Measurements from ENCODE around the gene FGF9.

Gene FGF9

GRCh38 chr13:21736926-21737325 is 66.1 kb downstream of the FGF9 start:
- DNase-seq (ENCODE audit: low read depth): no peak
- TF ChIP-seq POLR2A (IDR thresholded peaks at IDR 0.05; ENCODE audit: extremely low read depth, insufficient read length) (no peak), MAX (IDR thresholded peaks at IDR 0.05; ENCODE audit: low read depth, low read length) (no peak), MYC (IDR thresholded peaks at IDR 0.05; ENCODE audit: low read depth, low read length) (no peak), CTCF (IDR thresholded peaks at IDR 0.05; ENCODE audit: low read depth, low read length) (no peak)
- no peak overlapping the region for H3K4me3 ChIP-seq (ENCODE audit: low read depth, low read length)

DNA sequence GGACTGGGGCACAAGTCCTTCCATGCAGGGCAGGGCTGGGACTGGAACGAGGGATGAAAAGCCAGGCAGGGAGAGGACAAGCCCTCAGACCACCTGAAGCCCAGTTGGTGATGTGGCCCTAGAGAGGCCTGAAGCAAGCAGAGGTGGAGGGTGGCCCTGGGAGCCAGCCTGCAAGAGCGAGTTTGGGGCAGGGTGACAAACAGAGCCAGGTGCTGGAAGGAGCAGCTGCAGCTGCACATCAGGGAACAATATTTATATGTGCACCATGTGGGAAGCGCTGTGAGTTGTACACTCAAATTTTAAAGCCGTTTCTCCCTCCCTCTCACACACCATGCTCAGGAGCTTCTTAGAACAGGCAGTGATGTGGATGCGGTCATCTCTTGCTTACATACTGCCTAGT is 67.8 kb downstream of the FGF9 start:
- DNase-seq (ENCODE audit: low read depth): no peak
- TF ChIP-seq CTCF (IDR thresholded peaks at IDR 0.05; ENCODE audit: low read depth, low read length): no peak
- no peak for TF ChIP-seq POLR2A (IDR thresholded peaks at IDR 0.05; ENCODE audit: extremely low read depth, insufficient read length)
- no peak for TF ChIP-seq MYC (IDR thresholded peaks at IDR 0.05; ENCODE audit: low read depth, low read length)
- H3K4me3 ChIP-seq (ENCODE audit: low read depth, low read length): no peak overlapping the region

DNA sequence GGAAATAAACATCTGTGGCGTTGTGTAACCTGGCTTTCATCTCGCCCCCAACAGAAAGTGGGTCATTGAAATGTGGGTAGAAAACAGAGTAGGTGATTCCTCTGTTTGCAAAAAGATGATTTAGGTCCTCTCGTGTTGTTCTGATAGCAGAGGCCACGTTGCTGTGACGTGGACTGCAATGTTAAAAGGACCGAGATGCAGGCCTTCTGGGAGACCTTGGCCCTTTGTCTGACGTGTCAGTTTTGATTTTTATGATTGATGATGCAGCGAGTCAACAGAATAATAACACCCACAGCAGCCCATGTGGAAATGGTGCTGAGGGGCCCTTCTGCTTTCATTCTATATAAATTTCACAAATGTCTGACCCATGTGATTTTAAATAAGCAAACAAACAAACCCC is 68.9 kb downstream of the FGF9 start:
- no peak overlapping the region for H3K4me3 ChIP-seq (ENCODE audit: low read depth, low read length)
- no peak for TF ChIP-seq MAX (IDR thresholded peaks at IDR 0.05; ENCODE audit: low read depth, low read length)
- TF ChIP-seq CTCF (IDR thresholded peaks at IDR 0.05; ENCODE audit: low read depth, low read length): no peak
- no peak for TF ChIP-seq POLR2A (IDR thresholded peaks at IDR 0.05; ENCODE audit: extremely low read depth, insufficient read length)
- TF ChIP-seq MYC (IDR thresholded peaks at IDR 0.05; ENCODE audit: low read depth, low read length): no peak

GRCh38 chr13:21741396-21741979 is 70.6 kb downstream of the FGF9 start:
- no peak for DNase-seq (ENCODE audit: low read depth)
- TF ChIP-seq POLR2A (IDR thresholded peaks at IDR 0.05; ENCODE audit: extremely low read depth, insufficient read length): no peak
- TF ChIP-seq MAX (IDR thresholded peaks at IDR 0.05; ENCODE audit: low read depth, low read length): no peak
- TF ChIP-seq CTCF (IDR thresholded peaks at IDR 0.05; ENCODE audit: low read depth, low read length): no peak
- TF ChIP-seq MYC (IDR thresholded peaks at IDR 0.05; ENCODE audit: low read depth, low read length): no peak
- no peak overlapping the region for H3K4me3 ChIP-seq (ENCODE audit: low read depth, low read length)

More for the DNA sequence above, 68.9 kb downstream of the FGF9 start:
- DNase-seq (ENCODE audit: low read depth): no peak

DNA sequence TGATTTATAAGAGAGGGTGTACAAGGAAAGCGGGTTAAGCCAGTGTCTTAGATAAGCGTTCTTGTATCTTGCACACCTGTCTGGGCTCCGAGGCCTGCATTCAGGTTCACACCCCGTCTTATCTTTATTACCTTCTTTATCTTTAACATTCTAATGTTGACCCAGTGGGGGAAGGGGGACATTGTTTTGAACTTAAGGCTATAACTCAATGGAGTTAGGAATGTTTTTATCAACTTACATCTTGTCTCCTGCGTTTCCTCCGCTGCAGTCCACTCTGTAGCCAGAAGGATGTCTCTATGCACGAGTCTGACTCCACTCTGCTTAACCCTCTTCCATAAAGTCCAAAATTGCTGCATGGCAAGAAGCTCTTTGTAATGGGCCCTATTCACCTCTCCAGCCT is 71.2 kb downstream of the FGF9 start:
- H3K4me3 ChIP-seq (ENCODE audit: low read depth, low read length): no peak overlapping the region
- no peak for DNase-seq (ENCODE audit: low read depth)
- no peak for TF ChIP-seq POLR2A (IDR thresholded peaks at IDR 0.05; ENCODE audit: extremely low read depth, insufficient read length)
- TF ChIP-seq MYC (IDR thresholded peaks at IDR 0.05; ENCODE audit: low read depth, low read length): no peak
- no peak for TF ChIP-seq MAX (IDR thresholded peaks at IDR 0.05; ENCODE audit: low read depth, low read length)
- TF ChIP-seq CTCF (IDR thresholded peaks at IDR 0.05; ENCODE audit: low read depth, low read length): no peak

GRCh38 chr13:21744149-21744548 is 73.3 kb downstream of the FGF9 start:
- TF ChIP-seq MAX (IDR thresholded peaks at IDR 0.05; ENCODE audit: low read depth, low read length): no peak
- no peak for TF ChIP-seq POLR2A (IDR thresholded peaks at IDR 0.05; ENCODE audit: extremely low read depth, insufficient read length)
- TF ChIP-seq CTCF (IDR thresholded peaks at IDR 0.05; ENCODE audit: low read depth, low read length): no peak
- no peak for TF ChIP-seq MYC (IDR thresholded peaks at IDR 0.05; ENCODE audit: low read depth, low read length)
- no peak for DNase-seq (ENCODE audit: low read depth)
- H3K4me3 ChIP-seq (ENCODE audit: low read depth, low read length): no peak overlapping the region

Data from NB4 (cell line).